PC-3 (cell line): ENCODE measurements around the gene HFM1. TPM values are rescaled to one million over a fixed set of nuclear protein-coding genes. Genes with fewer than 3 reads are reported as not detected.

Experiments used
- ATAC-seq: fragments of 200-7000 bp; cut with Tn5 transposase; 2 replicates; pipeline ENCODE4 v1.9.1; 2020; ENCODE audit warnings: mild to moderate bottlenecking, moderate library complexity
- BruUV-seq: library from RNA; stranded (reverse); fragments of 400-500 nt; replicated peaks from 2 replicates; lab custom pipeline; 2021; lab: Mats Ljungman, UMichigan
- CTCF ChIA-PET: fragments of 300-600 bp; sonication (Branson Sonifier 250); formaldehyde crosslinking; loops from one replicate; lab custom pipeline; 2022; ENCODE audit warnings: antibody characterized with exemption; lab: Charles Lee
- POLR2A ChIA-PET: fragments of 300-600 bp; sonication (Branson Sonifier 250); formaldehyde crosslinking; loops from one replicate; lab custom pipeline; 2022; ENCODE audit warnings: antibody characterized with exemption; ENCODE audit not compliant: unreplicated experiment; lab: Charles Lee
- DNase-seq: peaks from one replicate; pipeline ENCODE4 v3.0.0-alpha.2; 2015
- H2AFZ ChIP-seq: fragments of 300-600 bp; sonication (generic); 2 replicates; pipeline ENCODE4 v1.6.0; 2016; ENCODE audit warnings: antibody characterized with exemption, low read length
- H3F3A ChIP-seq: fragments of 300-600 bp; sonication (generic); one replicate; pipeline ENCODE4 v1.6.0; 2017; ENCODE audit warnings: antibody characterized with exemption, low read length, control low read depth, mild to moderate bottlenecking; ENCODE audit not compliant: unreplicated experiment
- H3K27ac ChIP-seq: fragments of 300-600 bp; sonication (generic); 2 replicates; pipeline ENCODE4 v1.5.1; 2016; ENCODE audit warnings: mild to moderate bottlenecking, low read length
- H3K27me3 ChIP-seq: fragments of 300-600 bp; sonication (generic); 2 replicates; pipeline ENCODE4 v1.6.1; 2016; ENCODE audit warnings: low read length, mixed read lengths
- H3K36me3 ChIP-seq: fragments of 300-600 bp; sonication (generic); 2 replicates; pipeline ENCODE4 v1.6.1; 2016; ENCODE audit warnings: low read depth, mixed run types, low read length, mixed read lengths
- H3K4me1 ChIP-seq: fragments of 300-600 bp; sonication (generic); 2 replicates; pipeline ENCODE4 v1.5.1; 2016; ENCODE audit warnings: low read length; ENCODE audit not compliant: insufficient read depth
- H3K4me2 ChIP-seq: fragments of 300-600 bp; sonication (generic); 2 replicates; pipeline ENCODE4 v1.6.0; 2016; ENCODE audit warnings: low read length
- H3K4me3 ChIP-seq: fragments of 300-600 bp; sonication (generic); 2 replicates; pipeline ENCODE4 v1.5.1; 2016; ENCODE audit warnings: mild to moderate bottlenecking, low read length, mixed read lengths
- H3K79me2 ChIP-seq: fragments of 300-600 bp; sonication (generic); 2 replicates; pipeline ENCODE4 v1.6.1; 2017; ENCODE audit warnings: low read length, mixed read lengths
- H3K9ac ChIP-seq: fragments of 300-600 bp; sonication (generic); 2 replicates; pipeline ENCODE4 v1.6.0; 2016; ENCODE audit warnings: mild to moderate bottlenecking, low read length
- H3K9me2 ChIP-seq: fragments of 300-600 bp; sonication (generic); replicated peaks from 2 replicates; pipeline ENCODE4 v1.6.1; 2016; ENCODE audit warnings: mixed run types, low read length, mixed read lengths
- H3K9me3 ChIP-seq: fragments of 300-600 bp; sonication (generic); 2 replicates; pipeline ENCODE4 v1.6.1; 2016; ENCODE audit warnings: low read length, mixed read lengths
- H4K20me1 ChIP-seq: fragments of 300-600 bp; sonication (generic); 2 replicates; pipeline ENCODE4 v1.6.1; 2016; ENCODE audit warnings: low read length, mixed read lengths
- CTCF ChIP-seq: fragments of 300-600 bp; sonication (generic); conservative IDR thresholded peaks from 2 replicates; pipeline ENCODE4 v1.5.1; 2017; ENCODE audit warnings: antibody characterized with exemption, low read depth, mild to moderate bottlenecking, low read length
- EZH2 ChIP-seq: fragments of 300-600 bp; sonication (generic); IDR thresholded peaks from one replicate; pipeline ENCODE4 v1.6.1; 2017; ENCODE audit warnings: antibody characterized with exemption, mild to moderate bottlenecking, low read length; ENCODE audit not compliant: unreplicated experiment
- EZH2phosphoT487 ChIP-seq: fragments of 300-600 bp; sonication (generic); IDR thresholded peaks from 2 replicates; pipeline ENCODE4 v1.6.1; 2018; ENCODE audit warnings: mild to moderate bottlenecking, antibody characterized with exemption, low read length, borderline replicate concordance
- intact Hi-C: fragments of 100-400 bp; cut with micrococcal nuclease; formaldehyde crosslinking; loops from 2 replicates; pipeline ENCODE4 v1.9.0; 2023
- total RNA-seq: library from RNA; depleted of rRNA; stranded (reverse); fragments of >200 nt; gene quantifications from 2 replicates; pipeline ENCODE4 v1.2.3, GENCODE V29; 2014

HFM1 gene
- total RNA-seq, 1 experiment from 2014 or later, result not detected

GRCh38 chr1:91226741-91227140 is 177.9 kb downstream of the HFM1 start:
- Histone ChIP-seq H3K4me2 (no peak overlapping the region; the same call in 1 of the 2 replicates), H3K27me3 (peaks cover 13% of the 10 kb centered on the region; the same call in 1 of the 2 replicates), H3F3A (no peaks in the 10 kb centered on the region), H3K4me1 (no peaks in the 10 kb centered on the region), H3K4me3 (no peak overlapping the region), H3K36me3 (no peaks in the 10 kb centered on the region), H3K9me3 (no peaks in the 10 kb centered on the region), H2AFZ (no peak overlapping the region), H3K79me2 (no peaks in the 10 kb centered on the region), H3K9ac (no peak overlapping the region), H3K9me2 (no peaks in the 10 kb centered on the region), H4K20me1 (no peaks in the 10 kb centered on the region), H3K27ac (no peak overlapping the region)
- BruUV-seq, result no TSS peak
- ATAC-seq (no peak), DNase-seq (peak; percentile 70)
- ChIA-PET POLR2A (no interaction called here), CTCF (no interaction called here)
- 0 out of 2 replicates have a peak, but pooled peaks have one; percentile 10 for TF ChIP-seq CTCF
- no peak for TF ChIP-seq EZH2phosphoT487
- intact Hi-C loops, result no loop called here

DNA sequence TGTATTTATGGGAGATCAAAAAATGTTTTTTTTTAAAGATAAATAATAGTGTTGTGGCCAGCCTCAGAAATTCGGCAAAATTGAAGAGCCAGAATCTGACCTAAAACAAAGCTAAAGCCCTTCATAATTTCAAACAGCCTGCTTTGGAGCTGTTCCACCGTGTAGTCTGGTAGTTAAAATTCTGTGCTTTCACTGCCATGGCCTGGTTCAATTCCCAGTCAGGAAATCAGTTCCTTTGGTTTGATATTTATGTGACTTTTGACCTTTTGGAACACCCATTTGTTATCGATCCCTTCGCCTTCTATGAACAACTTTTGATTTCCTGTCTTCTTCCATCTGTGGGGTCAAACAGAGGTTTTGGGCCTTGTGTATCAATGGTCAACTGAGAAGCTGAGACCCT is 179.8 kb downstream of the HFM1 start:
- no peaks in the 10 kb centered on the region for H3K9me2 ChIP-seq
- no peaks in the 10 kb centered on the region for H3F3A ChIP-seq
- DNase-seq (no peak), ATAC-seq (no peak)
- H3K4me2 ChIP-seq, result no peak overlapping the region
- CTCF ChIA-PET, result no interaction called here
- no peaks in the 10 kb centered on the region for H3K4me1 ChIP-seq
- no peaks in the 10 kb centered on the region for H3K9me3 ChIP-seq
- no peak overlapping the region for H3K4me3 ChIP-seq
- POLR2A ChIA-PET, result interaction anchor here (0.7 kb wide), 1 partner anchor 1119 kb away, joined by 5 read pairs; no protein-coding TSS in a partner anchor
- no peak for TF ChIP-seq EZH2
- no peak for TF ChIP-seq CTCF
- TF ChIP-seq EZH2phosphoT487, result no peak
- no peak overlapping the region for H2AFZ ChIP-seq
- H3K79me2 ChIP-seq, result no peaks in the 10 kb centered on the region
- H3K27me3 ChIP-seq, result peaks cover 4% of the 10 kb centered on the region; the same call in 1 of the 2 replicates
- intact Hi-C loops, result no loop called here
- no peaks in the 10 kb centered on the region for H4K20me1 ChIP-seq
- H3K36me3 ChIP-seq, result no peaks in the 10 kb centered on the region
- BruUV-seq, result no TSS peak
- H3K27ac ChIP-seq, result no peak overlapping the region
- H3K9ac ChIP-seq, result no peak overlapping the region

DNA sequence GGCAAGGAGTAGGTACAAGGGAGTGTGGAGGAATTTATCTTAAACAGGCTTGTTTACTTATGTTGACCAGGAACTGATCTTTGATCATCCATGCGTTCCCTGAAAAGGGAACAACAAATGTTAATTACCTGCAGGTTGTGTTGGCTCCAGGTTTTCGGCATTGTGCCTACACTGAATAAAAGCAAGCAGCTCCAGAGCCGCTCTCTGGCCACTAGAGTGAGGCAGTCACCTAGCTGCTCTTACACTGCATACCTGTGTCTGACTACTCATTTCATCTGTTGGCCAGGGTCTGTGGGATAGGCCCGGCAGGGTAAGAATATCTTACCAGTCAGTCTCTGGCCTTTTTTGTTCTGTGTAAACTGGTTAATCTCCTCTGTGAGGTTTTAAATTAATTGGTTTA is 183.6 kb downstream of the HFM1 start:
- intact Hi-C loops, result no loop called here
- H3K36me3 ChIP-seq, result no peaks in the 10 kb centered on the region
- no peak overlapping the region for H3K4me3 ChIP-seq
- no peaks in the 10 kb centered on the region for H3K9me2 ChIP-seq
- H3K4me1 ChIP-seq, result no peaks in the 10 kb centered on the region
- BruUV-seq, result no TSS peak
- no peak overlapping the region for H3K4me2 ChIP-seq
- no peaks in the 10 kb centered on the region for H4K20me1 ChIP-seq
- no peaks in the 10 kb centered on the region for H3F3A ChIP-seq
- no peaks in the 10 kb centered on the region for H3K9me3 ChIP-seq
- ATAC-seq (no peak), DNase-seq (no peak)
- POLR2A ChIA-PET, result no interaction called here
- CTCF ChIA-PET, result interaction anchor here (0.7 kb wide), 1 partner anchor 499 kb away, joined by 3 read pairs; no protein-coding TSS in a partner anchor
- H3K79me2 ChIP-seq, result no peaks in the 10 kb centered on the region
- H3K27me3 ChIP-seq, result no peaks in the 10 kb centered on the region; the same call in 1 of the 2 replicates
- TF ChIP-seq CTCF (no peak), EZH2 (no peak)
- H2AFZ ChIP-seq, result no peak overlapping the region
- no peak overlapping the region for H3K9ac ChIP-seq
- no peak overlapping the region for H3K27ac ChIP-seq
